Endothelial cell of umbilical vein (primary cell): ENCODE results near the gene AMN1. TPM values are rescaled to one million over a fixed set of nuclear protein-coding genes. Genes with fewer than 3 reads are reported as not detected.

Source experiments
- BruUV-seq: library from RNA; stranded (reverse); fragments of 400-500 nt; replicated peaks from 2 replicates; lab custom pipeline; 2021; lab: Mats Ljungman, UMichigan
- CTCF ChIA-PET: fragments of 300-600, 350-600 bp; sonication (Branson Sonifier 250); formaldehyde crosslinking; loops from one replicate; lab custom pipeline; 2021; ENCODE audit warnings: antibody characterized with exemption, inconsistent platforms; lab: Charles Lee
- POLR2A ChIA-PET: fragments of 300-600, 350-600 bp; sonication (Branson Sonifier 250); formaldehyde crosslinking; loops from one replicate; lab custom pipeline; 2021; ENCODE audit warnings: antibody characterized with exemption, inconsistent platforms; lab: Charles Lee
- DNase-seq: peaks from one replicate; pipeline ENCODE4 v3.0.0-alpha.2; 2011; ENCODE audit warnings: low read depth, low spot score
- FAIRE-seq: peaks from 2 replicates; lab custom pipeline; 2011; peaks lifted over from hg19 to GRCh38; lab: Jason Lieb, UNC
- H2AFZ ChIP-seq: 2 replicates; pipeline ENCODE4 v1.6.0; 2012; ENCODE audit warnings: low read depth, low read length, control low read depth, inconsistent platforms
- H3K27ac ChIP-seq: 2 replicates; pipeline ENCODE4 v1.5.1; 2011; ENCODE audit warnings: low read depth, mild to moderate bottlenecking, control low read depth, low read length, moderate library complexity; ENCODE audit not compliant: insufficient read depth
- H3K27me3 ChIP-seq, 2 experiments: 2 replicates each; pipeline versions ENCODE4 v1.6.0 to v1.6.1; 2011; ENCODE audit warnings: low read length in 2 of 2, mixed read lengths in 1 of 2; ENCODE audit not compliant: control insufficient read depth in 2 of 2, insufficient read depth in 2 of 2
- H3K36me3 ChIP-seq, 2 experiments: 2 replicates in 1 of 2; 3 replicates in 1 of 2; pipeline ENCODE4 v1.5.1; 2011; ENCODE audit warnings: low read length in 2 of 2, mild to moderate bottlenecking in 1 of 2, moderate library complexity in 1 of 2; ENCODE audit not compliant: control insufficient read depth in 2 of 2, insufficient read depth in 2 of 2; ENCODE audit errors: extremely low read depth in 1 of 2
- H3K4me1 ChIP-seq: 3 replicates; pipeline ENCODE4 v1.5.1; 2011; ENCODE audit warnings: mild to moderate bottlenecking, low read length; ENCODE audit not compliant: control insufficient read depth, insufficient read depth; ENCODE audit errors: extremely low read depth
- H3K4me2 ChIP-seq: 2 replicates; pipeline ENCODE4 v1.6.1; 2011; ENCODE audit warnings: low read length, control low read depth, mixed read lengths; ENCODE audit not compliant: insufficient read depth
- H3K4me3 ChIP-seq, 3 experiments: fragments of 200-600 bp in 1 of 3; sonication (generic), shearing (Covaris generic) in 1 of 3; replicated peaks in 1 of 3; 2 replicates each; pipeline ENCODE4 v1.5.1; 2011 to 2016; ENCODE audit warnings: control low read depth in 3 of 3, low read length in 3 of 3, mild to moderate bottlenecking in 2 of 3, inconsistent platforms in 1 of 3, low read depth in 1 of 3, moderate library complexity in 1 of 3; ENCODE audit not compliant: insufficient read depth in 1 of 3
- H3K79me2 ChIP-seq: 2 replicates; pipeline ENCODE4 v1.6.0; 2012; ENCODE audit warnings: low read length, inconsistent platforms; ENCODE audit not compliant: control insufficient read depth, insufficient read depth
- H3K9ac ChIP-seq: replicated peaks from 2 replicates; pipeline ENCODE3; 2011; ENCODE audit warnings: low read length, control low read depth; ENCODE audit not compliant: insufficient read depth; ENCODE audit errors: extremely low read depth
- H3K9me1 ChIP-seq: replicated peaks from 3 replicates; pipeline ENCODE4 v1.6.0; 2011; ENCODE audit warnings: mild to moderate bottlenecking, low read length; ENCODE audit not compliant: control insufficient read depth, insufficient read depth; ENCODE audit errors: extremely low read depth
- H3K9me3 ChIP-seq: replicated peaks from 2 replicates; pipeline ENCODE4 v1.5.1; 2012; ENCODE audit warnings: low read length, inconsistent platforms; ENCODE audit not compliant: control insufficient read depth, insufficient read depth
- H4K20me1 ChIP-seq: replicated peaks from 2 replicates; pipeline ENCODE3; 2011; ENCODE audit warnings: mild to moderate bottlenecking, low read length; ENCODE audit not compliant: control insufficient read depth, insufficient read depth; ENCODE audit errors: extremely low read depth
- CTCF ChIP-seq, 2 donors: IDR thresholded peaks; 1 replicate in 1 of 2; 2 replicates in 1 of 2; pipeline ENCODE4 v1.5.1; 2011; ENCODE audit warnings: low read length in 2 of 2, mild to moderate bottlenecking in 2 of 2, moderate library complexity in 2 of 2, control low read depth in 1 of 2, inconsistent platforms in 1 of 2, low read depth in 1 of 2; ENCODE audit not compliant: insufficient read depth in 1 of 2; ENCODE audit errors: extremely low read depth in 1 of 2
- EZH2 ChIP-seq: IDR thresholded peaks from 2 replicates; pipeline ENCODE4 v1.6.1; 2012; ENCODE audit warnings: borderline replicate concordance, low read depth, mild to moderate bottlenecking, moderate library complexity, low read length, inconsistent platforms; ENCODE audit not compliant: severe bottlenecking
- FOS ChIP-seq: IDR thresholded peaks from 2 replicates; pipeline ENCODE4 v1.6.1; 2011; ENCODE audit warnings: mild to moderate bottlenecking, low read length, moderate library complexity, borderline replicate concordance; ENCODE audit not compliant: insufficient read depth
- GATA2 ChIP-seq: IDR thresholded peaks from 2 replicates; pipeline ENCODE4 v1.7.0; 2011; ENCODE audit warnings: low read depth, mild to moderate bottlenecking, moderate library complexity, mixed read lengths, low read length; ENCODE audit not compliant: insufficient read length, insufficient read depth
- JUN ChIP-seq: IDR thresholded peaks from 2 replicates; pipeline ENCODE4 v1.6.1; 2011; ENCODE audit warnings: borderline replicate concordance, low read depth; ENCODE audit not compliant: insufficient read length, insufficient read depth
- MYC ChIP-seq: IDR thresholded peaks from one replicate; pipeline ENCODE4 v1.6.1; 2011; ENCODE audit warnings: mild to moderate bottlenecking, low read depth, low read length
- POLR2A ChIP-seq: IDR thresholded peaks from 2 replicates; pipeline ENCODE4 v1.6.1; 2012; ENCODE audit warnings: low read depth, mild to moderate bottlenecking, control low read depth, low read length
- POLR2AphosphoS5 ChIP-seq: IDR thresholded peaks from 2 replicates; pipeline ENCODE4 v1.6.1; 2012; ENCODE audit warnings: low read depth, mild to moderate bottlenecking, control low read depth, low read length, moderate library complexity; ENCODE audit not compliant: insufficient read depth
- dilution Hi-C: fragments of 300-500 bp; cut with MboI; formaldehyde crosslinking; loops from one replicate; pipeline ENCODE4 v1.15.0; 2019; ENCODE audit warnings: low sequenced_read_pairs; ENCODE audit not compliant: extremely low pct_ligation_motif_present
- intact Hi-C: fragments of 100-400 bp; cut with micrococcal nuclease; formaldehyde crosslinking; loops from one replicate; pipeline ENCODE4 v1.10.0; 2022
- polyA plus RNA-seq, 4 experiments: library from polyadenylated mRNA; depleted of rRNA in 3 of 4; stranded (reverse) in 3 of 4; unstranded in 1 of 4; fragments of >200 nt; gene quantifications; 2 replicates each; pipeline versions ENCODE4 v1.2.1 to v1.2.3, GENCODE V29; 2011 to 2012; ENCODE audit warnings: missing spikeins in 1 of 4
- total RNA-seq: library from RNA; stranded (reverse); gene quantifications from 2 replicates; pipeline ENCODE4 v1.2.3, GENCODE V29; 2021
- TF ChIP-seq, protein P1 (sequence below): IDR thresholded peaks from 2 replicates; pipeline ENCODE4 v1.6.1; 2011; ENCODE audit not compliant: insufficient read depth, insufficient read length

Gene AMN1
- total and polyA plus RNA-seq, 2 donors (not counting 3 experiments of a cell fraction or from before 2014, with no cell fraction given), result 8.5 to 18.0 TPM

GRCh38 chr12:31633464-31633863 is 95.4 kb downstream of the AMN1 start:
- H3K4me3 ChIP-seq, result no peak overlapping the region
- H3K27ac ChIP-seq, result no peak overlapping the region
- no peaks in the 10 kb centered on the region for H3K9me3 ChIP-seq
- H3K79me2 ChIP-seq, result no peaks in the 10 kb centered on the region
- no peaks in the 10 kb centered on the region for H3K27me3 ChIP-seq
- DNase-seq (no peak), FAIRE-seq (no peak)
- ChIA-PET POLR2A (no interaction called here), CTCF (interaction anchor here (0.8 to 6.1 kb wide), 3 partner anchors 192 to 233 kb away, joined by 3 to 140 read pairs (median 3); no protein-coding TSS in a partner anchor)
- TF ChIP-seq EZH2, result no peak
- no peak for TF ChIP-seq JUN
- TF ChIP-seq, protein P1, sequence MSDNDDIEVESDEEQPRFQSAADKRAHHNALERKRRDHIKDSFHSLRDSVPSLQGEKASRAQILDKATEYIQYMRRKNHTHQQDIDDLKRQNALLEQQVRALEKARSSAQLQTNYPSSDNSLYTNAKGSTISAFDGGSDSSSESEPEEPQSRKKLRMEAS, result no peak
- TF ChIP-seq FOS, result no peak
- TF ChIP-seq POLR2AphosphoS5, result no peak
- no peak for TF ChIP-seq MYC
- no peak for TF ChIP-seq POLR2A
- TF ChIP-seq GATA2, result no peak
- TF ChIP-seq CTCF (IDR thresholded peaks at IDR 0.05; ENCODE audit: extremely low read depth in 1 of 2, insufficient read depth in 1 of 2, low read depth in 1 of 2, low read length in 2 of 2), result no peak
- H2AFZ ChIP-seq, result no peak overlapping the region
- peaks cover 5% of the 10 kb centered on the region for H3K4me1 ChIP-seq
- intact Hi-C loops, result no loop called here
- H3K4me2 ChIP-seq, result no peak overlapping the region
- dilution Hi-C loops, result no loop called here
- H4K20me1 ChIP-seq, result no peaks in the 10 kb centered on the region
- no peaks in the 10 kb centered on the region for H3K36me3 ChIP-seq
- H3K9ac ChIP-seq, result no peak overlapping the region
- no TSS peak for BruUV-seq
- no peaks in the 10 kb centered on the region for H3K9me1 ChIP-seq
